CD14-positive monocyte (primary cell): ENCODE data around the gene TNFAIP2. TPM values are rescaled to one million over a fixed set of nuclear protein-coding genes. Genes with fewer than 3 reads are reported as not detected.

Experiments used
- DNase-seq, 3 donors: peaks; one replicate each; pipeline ENCODE4 v3.0.0-alpha.2; 2011 to 2022
- H2AFZ ChIP-seq: 2 replicates; pipeline ENCODE4 v1.6.0; 2012; ENCODE audit warnings: mild to moderate bottlenecking, low read depth, low read length, inconsistent platforms; ENCODE audit not compliant: insufficient read depth, poor library complexity, severe bottlenecking
- H3K27ac ChIP-seq, 2 donors: 1 replicate in 1 of 2; 2 replicates in 1 of 2; pipeline ENCODE4 v1.5.1; 2012 to 2013; ENCODE audit warnings: low read length in 2 of 2, control low read depth in 1 of 2, inconsistent platforms in 1 of 2, low read depth in 1 of 2, mild to moderate bottlenecking in 1 of 2
- H3K27me3 ChIP-seq, 2 donors: one replicate each; pipeline versions ENCODE4 v1.6.0 to v1.6.1; 2011 to 2013; ENCODE audit warnings: low read length in 2 of 2; ENCODE audit not compliant: control insufficient read depth in 2 of 2, insufficient read depth in 2 of 2
- H3K36me3 ChIP-seq, 2 donors: replicated peaks in 1 of 2; 1 replicate in 1 of 2; 2 replicates in 1 of 2; pipeline versions ENCODE4 v1.5.1 to v1.6.1; 2012 to 2013; ENCODE audit warnings: low read length in 2 of 2, control low read depth in 1 of 2, inconsistent platforms in 1 of 2, mild to moderate bottlenecking in 1 of 2; ENCODE audit not compliant: insufficient read depth in 2 of 2, control insufficient read depth in 1 of 2
- H3K4me1 ChIP-seq, 2 donors: 1 replicate in 1 of 2; 2 replicates in 1 of 2; pipeline versions ENCODE4 v1.5.1 to v1.6.1; 2012 to 2013; ENCODE audit warnings: low read length in 2 of 2, control low read depth in 1 of 2, inconsistent platforms in 1 of 2, mild to moderate bottlenecking in 1 of 2, moderate library complexity in 1 of 2; ENCODE audit not compliant: insufficient read depth in 2 of 2, control insufficient read depth in 1 of 2
- H3K4me2 ChIP-seq: replicated peaks from 2 replicates; pipeline ENCODE3; 2012; ENCODE audit warnings: low read length, moderate library complexity, mild to moderate bottlenecking; ENCODE audit not compliant: poor library complexity, severe bottlenecking; ENCODE audit errors: extremely low read depth
- H3K4me3 ChIP-seq, 3 experiments: fragments of 200-600 bp in 1 of 3; sonication (generic) in 1 of 3; replicated peaks in 1 of 3; 1 replicate in 2 of 3; 2 replicates in 1 of 3; pipeline ENCODE4 v1.5.1; 2011 to 2013; ENCODE audit warnings: low read length in 3 of 3, mild to moderate bottlenecking in 3 of 3, control low read depth in 2 of 3, low read depth in 2 of 3, inconsistent platforms in 1 of 3, moderate library complexity in 1 of 3
- H3K79me2 ChIP-seq: 2 replicates; pipeline ENCODE4 v1.6.0; 2012; ENCODE audit warnings: mild to moderate bottlenecking, control low read depth, inconsistent platforms, low read length, moderate library complexity; ENCODE audit not compliant: insufficient read depth
- H3K9ac ChIP-seq: 2 replicates; pipeline ENCODE4 v1.6.0; 2017; ENCODE audit warnings: low read length, mild to moderate bottlenecking; ENCODE audit not compliant: insufficient read depth, poor library complexity, severe bottlenecking
- H3K9me3 ChIP-seq, 2 donors: replicated peaks in 1 of 2; 1 replicate in 1 of 2; 2 replicates in 1 of 2; pipeline versions ENCODE4 v1.5.1 to v1.6.1; 2012 to 2013; ENCODE audit warnings: low read length in 2 of 2, control low read depth in 1 of 2; ENCODE audit not compliant: control insufficient read depth in 1 of 2, insufficient read depth in 1 of 2
- H4K20me1 ChIP-seq: 2 replicates; pipeline ENCODE4 v1.6.0; 2012; ENCODE audit warnings: mild to moderate bottlenecking, low read length, control low read depth, moderate library complexity; ENCODE audit not compliant: insufficient read depth
- H3K27ac Mint-ChIP-seq, 7 donors: one replicate each; pipeline ENCODE4 v1.8.0; 2020; ENCODE audit warnings: mild to moderate bottlenecking in 7 of 7, mixed read lengths in 7 of 7, moderate library complexity in 6 of 7, inconsistent platforms in 2 of 7
- H3K27me3 Mint-ChIP-seq, 3 donors: one replicate each; pipeline ENCODE4 v1.8.0; 2021 to 2022; ENCODE audit warnings: low read depth in 3 of 3, mild to moderate bottlenecking in 3 of 3, mixed read lengths in 3 of 3, moderate library complexity in 3 of 3, inconsistent platforms in 1 of 3
- H3K36me3 Mint-ChIP-seq, 2 donors: one replicate each; pipeline ENCODE4 v1.8.0; 2020; ENCODE audit warnings: mixed read lengths in 2 of 2, inconsistent platforms in 1 of 2, mild to moderate bottlenecking in 1 of 2
- H3K4me1 Mint-ChIP-seq: one replicate; pipeline ENCODE4 v1.8.0; 2020; ENCODE audit warnings: mild to moderate bottlenecking, mixed read lengths
- H3K4me3 Mint-ChIP-seq, 2 donors: one replicate each; pipeline ENCODE4 v1.8.0; 2020; ENCODE audit warnings: mild to moderate bottlenecking in 2 of 2, mixed read lengths in 2 of 2, moderate library complexity in 1 of 2
- H3K9me3 Mint-ChIP-seq, 7 donors: one replicate each; pipeline ENCODE4 v1.8.0; 2020 to 2022; ENCODE audit warnings: mixed read lengths in 7 of 7, mild to moderate bottlenecking in 6 of 7, moderate library complexity in 6 of 7, inconsistent platforms in 2 of 7
- CTCF ChIP-seq: fragments of 200-600 bp; IDR thresholded peaks from one replicate; pipeline ENCODE4 v1.8.0; 2022; ENCODE audit warnings: antibody characterized with exemption, mild to moderate bottlenecking
- WGBS: methylation state at CpG from one replicate; pipeline ENCODE4 v1.1.5; 2013; ENCODE audit warnings: missing lambda C conversion rate; ENCODE audit not compliant: insufficient coverage; 5-methylcytosine and 5-hydroxymethylcytosine counted together
- intact Hi-C, 2 donors: fragments of 100-400 bp; cut with micrococcal nuclease; formaldehyde crosslinking; loops; one replicate each; pipeline versions ENCODE4 v1.15.0 to v1.15.1; 2023
- polyA plus RNA-seq, 3 donors: library from polyadenylated mRNA; depleted of rRNA in 1 of 3; unstranded in 2 of 3; stranded (reverse) in 1 of 3; fragments of 300-500 nt in 2 of 3; fragments of >200 nt in 1 of 3; fragmentation: Illumina TruSeq in 2 of 3; gene quantifications; 1 replicate in 2 of 3; 2 replicates in 1 of 3; pipeline ENCODE4 v1.2.3, GENCODE V29; 2012 to 2021

The TNFAIP2 gene
- polyA plus RNA-seq, 3 donors: 41.5 to 1,807 (median 50.8) TPM

GRCh38 chr14:103164779-103165178 lies 41.5 kb downstream of the TNFAIP2 start:
- H3K79me2 ChIP-seq: no peaks in the 10 kb centered on the region
- 74% methylated on average over 5 of the region's 9 CpGs for WGBS
- H3K9me3 ChIP-seq: peaks cover 3 to 10% of the 10 kb centered on the region in 2 donors
- no peak overlapping the region for H3K4me3 ChIP-seq
- H3K36me3 Mint-ChIP-seq: no peaks in the 10 kb centered on the region
- H3K4me1 Mint-ChIP-seq: no peaks in the 10 kb centered on the region
- no peak for TF ChIP-seq CTCF
- no peak overlapping the region for H3K27ac Mint-ChIP-seq
- no peak for DNase-seq
- H2AFZ ChIP-seq: no peak overlapping the region
- intact Hi-C loops: no loop called here
- no peak overlapping the region for H3K4me3 Mint-ChIP-seq
- H3K27ac ChIP-seq: no peak overlapping the region
- H3K36me3 ChIP-seq: no peaks in the 10 kb centered on the region
- H3K9me3 Mint-ChIP-seq: peaks cover 2 to 42% (median 22%) of the 10 kb centered on the region in 7 donors
- no peaks in the 10 kb centered on the region for H4K20me1 ChIP-seq
- H3K27me3 ChIP-seq: no peaks in the 10 kb centered on the region
- peaks cover 4 to 7% (median 6%) of the 10 kb centered on the region in 3 donors for H3K27me3 Mint-ChIP-seq
- H3K9ac ChIP-seq: no peak overlapping the region
- no peaks in the 10 kb centered on the region for H3K4me1 ChIP-seq
- no peak overlapping the region for H3K4me2 ChIP-seq

- H3K27ac Mint-ChIP-seq: no peak overlapping the region
- peaks cover 8 to 47% (median 28%) of the 10 kb centered on the region in 7 donors for H3K9me3 Mint-ChIP-seq
- DNase-seq: no peak
- Histone ChIP-seq H3K4me3 (no peak overlapping the region), H3K9me3 (peaks cover 4 to 16% of the 10 kb centered on the region in 2 donors), H3K4me1 (no peaks in the 10 kb centered on the region), H3K36me3 (no peaks in the 10 kb centered on the region), H3K9ac (no peak overlapping the region), H2AFZ (no peak overlapping the region), H3K27ac (no peak overlapping the region), H3K27me3 (no peaks in the 10 kb centered on the region), H4K20me1 (no peaks in the 10 kb centered on the region), H3K79me2 (no peaks in the 10 kb centered on the region), H3K4me2 (no peak overlapping the region)
- H3K4me3 Mint-ChIP-seq: no peak overlapping the region
- no peaks in the 10 kb centered on the region for H3K36me3 Mint-ChIP-seq
- TF ChIP-seq CTCF: no peak
- no peaks in the 10 kb centered on the region for H3K4me1 Mint-ChIP-seq
- intact Hi-C loops: no loop called here
- WGBS: 93% methylated on average over 3 of the region's 6 CpGs
- peaks cover 3 to 6% (median 6%) of the 10 kb centered on the region in 3 donors for H3K27me3 Mint-ChIP-seq
These were observed 42.1 kb downstream of the TNFAIP2 start for GRCh38 chr14:103165323-103165722.
